ENCODE data around the gene CYB561D1. TPM values are rescaled to one million over a fixed set of nuclear protein-coding genes. Genes with fewer than 3 reads are reported as not detected.
A peak's percentile ranks its signal among the peaks of the same experiment; 100 is the strongest.

CYB561D1 gene
- total RNA-seq, 2 experiments from 2014 or later: 7.1 to 8.7 TPM

DNA sequence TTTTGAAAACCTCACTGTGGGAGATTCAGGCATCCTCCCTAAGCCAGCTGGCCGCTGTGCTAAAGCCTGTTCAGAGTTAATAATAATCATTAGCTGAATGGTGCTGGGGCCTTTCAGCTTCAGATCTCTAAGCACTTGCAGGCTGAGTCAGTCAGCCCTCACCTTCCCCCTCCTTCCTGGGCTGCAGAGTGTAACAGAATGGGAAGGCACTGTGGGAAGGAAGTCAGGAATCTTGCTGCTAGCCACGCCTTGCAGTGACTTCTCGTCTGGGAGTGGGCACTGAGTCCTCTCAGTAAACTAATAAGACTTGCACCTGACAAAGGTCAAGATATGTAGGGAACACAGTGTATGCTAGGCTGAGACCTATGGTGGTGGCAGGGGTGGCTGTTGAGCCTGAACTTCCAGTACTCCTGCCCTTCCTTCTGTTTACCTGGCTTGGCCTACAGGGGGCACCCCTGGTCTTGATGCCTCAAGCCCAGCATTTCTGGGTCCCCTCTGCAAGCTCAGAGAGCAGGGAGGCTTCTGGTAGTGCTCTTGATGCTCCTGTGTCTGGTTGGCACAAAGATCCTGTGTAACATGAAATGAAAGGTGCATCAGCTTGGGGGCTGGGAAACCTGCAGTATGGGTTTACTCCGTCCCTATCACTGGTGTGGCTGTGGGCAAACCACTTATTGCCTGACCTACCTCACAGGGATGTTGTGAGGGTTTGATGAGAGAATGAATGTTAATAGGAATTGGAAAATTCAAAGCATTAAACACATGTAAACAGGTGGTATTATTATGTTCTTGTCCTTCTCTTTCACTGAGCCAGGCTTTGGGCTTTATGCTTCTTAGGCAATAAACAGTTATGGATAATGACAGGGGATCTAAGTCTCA, 6.0 kb downstream of the CYB561D1 start:
- peaks cover 89% of the 10 kb centered on the region for H3K4me1 Mint-ChIP-seq

DNA sequence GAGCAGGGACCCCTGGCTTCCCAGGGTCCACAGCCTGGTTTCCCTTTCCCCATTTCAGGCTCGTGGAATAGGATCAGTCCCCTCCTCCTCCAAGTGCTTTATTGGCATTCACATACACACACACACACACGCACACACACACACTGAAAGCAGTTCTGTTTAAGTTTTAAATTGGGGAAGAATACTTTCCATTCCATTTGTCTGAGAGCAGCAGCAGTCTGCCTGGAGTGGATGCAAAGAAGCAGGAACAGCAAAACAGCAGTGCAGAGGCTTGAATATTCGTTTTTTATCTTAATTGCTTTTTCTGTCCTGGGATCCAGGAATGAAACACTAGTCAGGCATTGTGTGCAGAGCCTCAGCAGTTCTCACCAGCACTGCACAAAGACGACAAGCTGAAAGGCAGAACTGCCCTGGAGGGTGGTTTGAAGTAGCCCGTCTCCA, 7.1 kb downstream of the CYB561D1 start:
- POLR2A ChIA-PET: no interaction called here
- ATAC-seq (no peak), DNase-seq (no peak)
- Mint-ChIP-seq H3K4me1 (peaks cover 89% of the 10 kb centered on the region), H3K4me3 (no peak overlapping the region), H3K27me3 (no peaks in the 10 kb centered on the region), H3K27ac (peak overlapping the region; percentile 67), H3K36me3 (ENCODE audit: low read depth) (peaks cover 5% of the 10 kb centered on the region), H3K9me3 (ENCODE audit: low read depth) (no peaks in the 10 kb centered on the region)
- intact Hi-C loops (cut with DNase I, micrococcal nuclease): no loop called here
- CTCF ChIA-PET: interaction anchor here (1.7 to 26.9 kb wide), 5 partner anchors 2 to 74 kb away, joined by 6 to 864 read pairs (median 354); partner anchors contain the start of genes AMIGO1, ATXN7L2, CYB561D1 and GPR61

More for the DNA sequence above, 6.0 kb downstream of the CYB561D1 start:
- ATAC-seq: peak; percentile 66
- ChIA-PET CTCF (interaction anchor here (1.0 to 26.9 kb wide), 9 partner anchors 1 to 140 kb away, joined by 4 to 864 read pairs (median 8); partner anchors contain the start of genes AMIGO1, ATXN7L2, CYB561D1 and GNAI3), POLR2A (interaction anchor here (0.6 to 0.9 kb wide), 2 partner anchors 32 to 48 kb away, joined by 3 read pairs; partner anchors contain the start of gene GNAI3)
- Mint-ChIP-seq H3K36me3 (ENCODE audit: low read depth) (peaks cover 8% of the 10 kb centered on the region), H3K27me3 (no peaks in the 10 kb centered on the region), H3K9me3 (ENCODE audit: low read depth) (no peaks in the 10 kb centered on the region), H3K4me3 (no peak overlapping the region), H3K27ac (peak overlapping the region; percentile 67)
- intact Hi-C loops (cut with DNase I, micrococcal nuclease): no loop called here
- DNase-seq: peak; percentile 75

GRCh38 chr1:109501644-109502363, 7.9 kb downstream of the CYB561D1 start:
- no peak for DNase-seq
- H3K9me3 Mint-ChIP-seq (ENCODE audit: low read depth): no peaks in the 10 kb centered on the region
- no peaks in the 10 kb centered on the region for H3K27me3 Mint-ChIP-seq
- intact Hi-C loops (cut with DNase I, micrococcal nuclease): no loop called here
- no peak for ATAC-seq
- ChIA-PET POLR2A (no interaction called here), CTCF (interaction anchor here (1.7 to 26.9 kb wide), 6 partner anchors 3 to 75 kb away, joined by 6 to 864 read pairs (median 185); partner anchors contain the start of genes AMIGO1, ATXN7L2, CYB561D1 and GPR61)
- peaks cover 2% of the 10 kb centered on the region for H3K36me3 Mint-ChIP-seq (ENCODE audit: low read depth)
- H3K4me3 Mint-ChIP-seq: no peak overlapping the region
- H3K27ac Mint-ChIP-seq: peak overlapping the region; percentile 67
- peaks cover 90% of the 10 kb centered on the region for H3K4me1 Mint-ChIP-seq

DNA sequence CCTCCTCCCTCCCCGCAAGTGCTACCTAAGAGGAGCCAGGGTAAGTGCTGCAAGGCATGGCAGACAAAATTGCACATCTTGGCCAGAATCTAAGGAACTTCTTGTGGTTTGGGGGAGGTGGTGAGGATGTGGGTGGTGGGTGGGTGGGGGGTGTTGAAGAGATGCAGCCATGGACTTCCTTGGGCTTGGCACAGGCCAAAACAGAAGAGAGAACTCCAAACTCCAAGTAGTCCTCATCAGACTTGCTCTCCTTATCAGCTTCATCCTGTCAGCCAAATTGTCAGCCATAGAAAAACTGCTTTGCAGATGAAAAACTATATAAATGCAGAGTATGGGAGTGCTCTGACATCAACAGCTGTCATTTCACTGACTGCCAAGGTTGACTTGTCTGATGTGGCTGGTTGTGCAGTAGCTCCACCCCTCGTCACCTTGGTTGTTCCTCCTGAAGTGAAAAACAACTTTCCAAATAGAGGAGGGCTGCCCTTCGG, 8.5 kb downstream of the CYB561D1 start:
- ChIA-PET CTCF (interaction anchor here (0.6 to 26.9 kb wide), 8 partner anchors 3 to 221 kb away, joined by 3 to 864 read pairs (median 13); partner anchors contain the start of genes AMIGO1, ATXN7L2, CYB561D1 and GNAI3), POLR2A (no interaction called here)
- DNase-seq (peak; percentile 55), ATAC-seq (peak; percentile 57)
- Mint-ChIP-seq H3K4me3 (no peak overlapping the region), H3K9me3 (ENCODE audit: low read depth) (no peaks in the 10 kb centered on the region), H3K27me3 (no peaks in the 10 kb centered on the region), H3K27ac (peak overlapping the region; percentile 67), H3K36me3 (ENCODE audit: low read depth) (peaks cover 5% of the 10 kb centered on the region), H3K4me1 (peaks cover 94% of the 10 kb centered on the region)
- intact Hi-C loops (cut with DNase I, micrococcal nuclease): no loop called here

DNA sequence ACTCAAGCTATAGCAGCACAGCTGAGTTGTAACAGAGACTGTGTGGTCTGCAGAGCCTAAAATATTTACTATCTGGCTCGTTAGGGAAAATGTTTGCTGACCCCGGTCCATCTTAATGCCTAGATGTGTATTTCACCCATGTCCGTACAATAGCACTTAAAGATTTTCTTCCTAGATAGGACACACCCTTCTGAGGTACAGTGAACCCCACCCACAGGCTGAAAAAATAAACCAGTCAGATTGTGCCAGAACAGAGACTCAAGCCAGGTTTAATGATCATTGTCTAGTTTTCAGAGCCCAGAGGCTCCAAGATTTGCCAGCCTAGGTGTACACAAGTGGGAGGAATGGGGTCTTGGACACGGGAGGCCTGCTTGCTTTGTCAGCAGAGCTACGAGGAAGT, 10.0 kb downstream of the CYB561D1 start:
- POLR2A ChIA-PET: no interaction called here
- peaks cover 90% of the 10 kb centered on the region for H3K4me1 Mint-ChIP-seq

DNA sequence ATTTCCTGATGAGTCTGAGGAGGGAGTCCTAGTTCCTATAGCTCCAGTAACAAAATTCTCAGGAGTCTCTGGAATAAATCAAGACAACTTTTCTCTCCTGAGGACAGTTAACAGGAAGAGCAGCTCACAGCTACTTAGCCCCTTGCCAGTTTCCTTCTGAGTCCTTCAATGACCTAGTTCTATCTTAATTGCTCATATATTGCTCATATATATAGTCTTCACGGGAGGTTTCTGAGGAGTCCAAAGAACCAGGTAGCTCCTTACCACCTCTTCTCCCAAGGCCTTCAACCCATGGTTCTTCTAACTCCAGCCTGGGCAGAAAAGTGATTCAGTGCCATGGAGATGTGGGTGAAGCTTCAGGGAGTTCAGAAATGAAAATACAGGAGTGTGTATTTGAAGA, 11.1 kb downstream of the CYB561D1 start:
- ChIA-PET CTCF (interaction anchor here (0.6 to 26.9 kb wide), 8 partner anchors 5 to 481 kb away, joined by 3 to 864 read pairs (median 6); partner anchors contain the start of genes AMIGO1, CYB561D1 and GPR61), POLR2A (interaction anchor here (1.1 to 1.2 kb wide), 2 partner anchors 27 to 44 kb away, joined by 4 read pairs; partner anchors contain the start of gene GNAI3)
- ATAC-seq (peak; percentile 62), DNase-seq (no peak)
- Mint-ChIP-seq H3K27me3 (no peaks in the 10 kb centered on the region), H3K4me3 (no peak overlapping the region), H3K9me3 (ENCODE audit: low read depth) (no peaks in the 10 kb centered on the region), H3K27ac (peak overlapping the region; percentile 79), H3K4me1 (peaks cover 86% of the 10 kb centered on the region), H3K36me3 (ENCODE audit: low read depth) (peaks cover 14% of the 10 kb centered on the region)
- intact Hi-C loops (cut with DNase I, micrococcal nuclease): loop anchor here in 1 of 2 experiments (5.0 kb wide), 1 partner anchor 543 kb away; the partner anchor contains the start of gene CLCC1

More for the DNA sequence above, 10.0 kb downstream of the CYB561D1 start:
- CTCF ChIA-PET: interaction anchor here (0.6 to 26.9 kb wide), 7 partner anchors 5 to 240 kb away, joined by 3 to 864 read pairs (median 16); partner anchors contain the start of genes AMIGO1, ATXN7L2, CYB561D1 and GPR61
- Mint-ChIP-seq H3K4me3 (no peak overlapping the region), H3K27ac (peak overlapping the region; percentile 64), H3K36me3 (ENCODE audit: low read depth) (peaks cover 15% of the 10 kb centered on the region), H3K27me3 (no peaks in the 10 kb centered on the region), H3K9me3 (ENCODE audit: low read depth) (no peaks in the 10 kb centered on the region)
- intact Hi-C loops (cut with DNase I, micrococcal nuclease): no loop called here
- ATAC-seq (no peak), DNase-seq (no peak)

DNA sequence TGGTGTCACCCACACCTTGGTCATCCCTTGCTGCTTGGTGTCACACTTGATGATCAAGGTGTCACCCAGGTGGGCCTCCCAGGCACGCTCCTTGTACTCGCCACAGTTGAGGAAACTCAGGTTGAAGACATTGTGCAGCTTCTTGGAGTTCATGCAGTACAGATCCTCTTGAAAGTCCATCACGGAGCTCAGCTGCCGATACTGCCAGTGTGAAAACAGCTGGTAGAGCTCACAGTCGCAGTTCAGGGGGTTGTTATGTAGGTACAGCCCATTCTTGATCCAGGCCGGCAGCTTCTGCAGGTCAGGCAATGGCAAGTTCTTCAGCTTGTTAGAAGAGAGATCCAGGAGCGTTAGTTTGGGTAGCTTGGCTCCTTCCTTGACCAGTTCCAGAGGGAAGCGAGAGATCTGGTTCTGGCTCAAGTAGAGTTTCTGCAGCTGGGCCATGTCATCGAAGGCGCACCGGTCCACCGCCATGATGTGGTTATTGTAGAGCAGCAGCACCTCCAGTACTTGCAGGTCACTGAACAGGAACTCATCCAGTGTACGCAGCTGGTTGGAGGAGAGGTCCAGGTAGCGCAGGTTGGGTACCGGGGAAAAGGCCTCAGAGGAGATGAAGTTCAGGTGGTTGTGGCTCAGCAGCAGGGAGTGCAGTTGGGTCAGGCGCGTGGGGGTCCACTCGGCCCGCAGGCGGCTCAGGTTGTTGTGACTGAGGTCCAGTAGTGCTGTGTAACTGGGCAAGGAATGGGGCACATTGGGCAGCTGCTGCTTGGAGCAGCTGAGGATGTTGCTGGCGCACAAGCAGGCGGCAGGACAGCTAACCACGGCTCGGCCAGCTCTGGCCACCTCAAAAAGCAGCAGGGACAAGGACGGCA, 14.3 kb downstream of the CYB561D1 start:
- Mint-ChIP-seq H3K4me1 (peaks cover 69% of the 10 kb centered on the region), H3K36me3 (ENCODE audit: low read depth) (peaks cover 14% of the 10 kb centered on the region), H3K27me3 (no peaks in the 10 kb centered on the region), H3K4me3 (peak overlapping the region; percentile 77), H3K9me3 (ENCODE audit: low read depth) (no peaks in the 10 kb centered on the region), H3K27ac (peak overlapping the region; percentile 59)
- DNase-seq: no peak
- ChIA-PET POLR2A (interaction anchor here (0.9 to 1.6 kb wide), 2 partner anchors 10 to 11 kb away, joined by 3 to 5 read pairs; no protein-coding TSS in a partner anchor), CTCF (interaction anchor here (0.5 to 26.9 kb wide), 9 partner anchors 2 to 458 kb away, joined by 3 to 864 read pairs (median 4); partner anchors contain the start of genes AMIGO1, ATXN7L2, CYB561D1 and GPR61)
- intact Hi-C loops (cut with DNase I, micrococcal nuclease): loop anchor here in 1 of 2 experiments (5.0 kb wide), 1 partner anchor 546 kb away; the partner anchor contains the start of gene CLCC1
- no peak for ATAC-seq

GRCh38 chr1:109508873-109509175, 14.9 kb downstream of the CYB561D1 start:
- Mint-ChIP-seq H3K36me3 (ENCODE audit: low read depth) (peaks cover 14% of the 10 kb centered on the region), H3K9me3 (ENCODE audit: low read depth) (no peaks in the 10 kb centered on the region), H3K4me3 (peak overlapping the region; percentile 77), H3K4me1 (peaks cover 64% of the 10 kb centered on the region), H3K27me3 (no peaks in the 10 kb centered on the region), H3K27ac (peak overlapping the region; percentile 59)
- ATAC-seq: no peak
- ChIA-PET POLR2A (interaction anchor here (0.9 to 1.6 kb wide), 2 partner anchors 11 to 12 kb away, joined by 3 to 5 read pairs; no protein-coding TSS in a partner anchor), CTCF (interaction anchor here (0.6 to 26.9 kb wide), 6 partner anchors 2 to 263 kb away, joined by 3 to 864 read pairs (median 179); partner anchors contain the start of genes AMIGO1, CYB561D1 and GPR61)
- intact Hi-C loops (cut with DNase I, micrococcal nuclease): loop anchor here in 1 of 2 experiments (1.0 to 5.0 kb wide), 3 partner anchors 15 to 547 kb away; partner anchors contain the start of genes ATXN7L2, CLCC1 and CYB561D1
- no peak for DNase-seq

GRCh38 chr1:109509176-109510134, 15.6 kb downstream of the CYB561D1 start, which contains the start of gene AMIGO1:
TSS of gene AMIGO1 (minus strand) at chr1:109509727. CDS start at chr1:109508912, 815 bp downstream.
- peak; percentile 56 for ATAC-seq
- intact Hi-C loops (cut with DNase I, micrococcal nuclease): loop anchor here in 1 of 2 experiments (1.0 to 5.0 kb wide), 3 partner anchors 15 to 547 kb away; partner anchors contain the start of genes ATXN7L2, CLCC1 and CYB561D1
- Mint-ChIP-seq H3K4me3 (peak within 1 kb of the TSS; percentile 77), H3K27ac (peak within 1 kb of the TSS; percentile 76), H3K36me3 (ENCODE audit: low read depth) (peaks cover 14% of the 10 kb centered on the region), H3K4me1 (peaks cover 59% of the 10 kb centered on the region), H3K9me3 (ENCODE audit: low read depth) (no peaks in the 10 kb centered on the region), H3K27me3 (no peaks in the 10 kb centered on the region)
- DNase-seq: peak; percentile 73
- ChIA-PET CTCF (interaction anchor here (0.6 to 26.9 kb wide), 9 partner anchors 10 to 475 kb away, joined by 3 to 864 read pairs (median 3); partner anchors contain the start of genes AHCYL1, ATXN7L2, CYB561D1 and GPR61), POLR2A (interaction anchor here (0.8 to 1.6 kb wide), 3 partner anchors 11 to 111 kb away, joined by 3 to 5 read pairs (median 3); no protein-coding TSS in a partner anchor)

All from activated CD4-positive, alpha-beta T cell treated with anti-CD3 and anti-CD28 coated beads for 36 hours (primary cell).